Mesenteric fat pad (tissue), 1 donor: ENCODE data around the gene HARS1. TPM values are rescaled to one million over a fixed set of nuclear protein-coding genes. Genes with fewer than 3 reads are reported as not detected.
"Not testable (repeated sequence)": the region's sequence is repeated elsewhere in the genome, so short reads cannot be mapped to it uniquely, and the experiment has no call there.

Source experiments
- DNase-seq: peaks from one replicate; pipeline ENCODE4 v3.0.0-alpha.2; 2020; ENCODE audit warnings: low spot score
- microRNA-seq: library from miRNA; unstranded; fragments of <30 nt; microRNA quantifications from one replicate; pipeline ENCODE4 v1.2.0, GENCODE V29; 2020; ENCODE audit warnings: borderline number of aligned reads
- total RNA-seq: library from RNA; stranded (reverse); fragmentation: NEBNext Ultra II Directional; extraction: Animal tissue kit (Norgen Biotek cat#: 25700); gene quantifications from one replicate; pipeline ENCODE4 v1.2.1, GENCODE V29; 2021
- donor health status: DM: yes; HTN: yes; CAD: no.

The HARS1 gene
- total RNA-seq, 1 donor from 2014 or later: 50.7 TPM

DNA sequence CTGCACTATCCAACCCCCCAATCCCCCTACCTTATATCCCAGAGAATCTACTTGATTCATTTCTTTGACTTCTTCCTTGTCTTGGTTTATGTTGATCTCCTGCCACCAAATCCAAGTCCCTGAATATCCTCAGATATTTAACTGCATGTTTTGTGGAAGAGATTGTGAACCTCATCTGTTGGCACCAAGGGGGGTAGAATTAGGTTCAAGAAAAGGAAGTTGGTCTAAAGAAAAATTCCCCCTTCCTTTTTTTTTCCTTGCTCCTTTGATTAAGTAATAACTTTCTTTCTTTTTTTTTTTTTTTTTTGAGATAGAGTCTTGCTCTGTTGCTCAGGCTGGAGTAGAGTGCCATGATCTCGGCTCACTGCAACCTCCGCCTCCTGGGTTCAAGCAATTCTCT is 57.7 kb downstream of the HARS1 start:
- DNase-seq: no peak

DNA sequence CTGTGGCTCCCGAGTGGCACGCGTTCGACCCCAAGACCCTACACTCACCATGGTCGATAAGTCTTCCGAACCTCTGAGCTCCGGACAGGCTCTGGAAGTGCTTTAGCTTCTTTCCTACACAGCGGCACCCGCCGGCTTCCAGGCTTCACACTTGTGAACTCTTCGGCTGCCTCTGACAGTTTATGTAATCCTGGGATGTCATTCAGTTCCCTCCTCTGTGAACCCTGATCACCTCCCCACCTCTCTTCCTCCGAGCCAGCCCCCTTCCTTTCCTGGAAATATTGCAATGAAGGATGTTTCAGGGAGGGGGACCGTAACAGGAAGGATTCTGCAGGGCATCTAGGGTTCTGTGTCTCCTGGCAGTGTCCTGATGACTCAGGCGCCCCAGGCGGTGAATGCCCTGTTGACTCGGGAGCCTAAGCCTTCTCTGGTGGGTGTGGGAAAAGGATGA is 58.1 kb downstream of the HARS1 start, which contains the start of gene CD14:
TSS of gene CD14 (minus strand) at position 155 of the 451 bp plus-strand sequence. CDS start at position 51, 104 bp downstream.
- DNase-seq: no peak

- no peak for DNase-seq
Observed at GRCh38 chr5:140632366-140633020, 58.7 kb downstream of the HARS1 start.

- no peak for DNase-seq
Observed at GRCh38 chr5:140631831-140632365, 59.3 kb downstream of the HARS1 start.

- no peak for DNase-seq
Observed at GRCh38 chr5:140631036-140631417, 60.1 kb downstream of the HARS1 start.

DNA sequence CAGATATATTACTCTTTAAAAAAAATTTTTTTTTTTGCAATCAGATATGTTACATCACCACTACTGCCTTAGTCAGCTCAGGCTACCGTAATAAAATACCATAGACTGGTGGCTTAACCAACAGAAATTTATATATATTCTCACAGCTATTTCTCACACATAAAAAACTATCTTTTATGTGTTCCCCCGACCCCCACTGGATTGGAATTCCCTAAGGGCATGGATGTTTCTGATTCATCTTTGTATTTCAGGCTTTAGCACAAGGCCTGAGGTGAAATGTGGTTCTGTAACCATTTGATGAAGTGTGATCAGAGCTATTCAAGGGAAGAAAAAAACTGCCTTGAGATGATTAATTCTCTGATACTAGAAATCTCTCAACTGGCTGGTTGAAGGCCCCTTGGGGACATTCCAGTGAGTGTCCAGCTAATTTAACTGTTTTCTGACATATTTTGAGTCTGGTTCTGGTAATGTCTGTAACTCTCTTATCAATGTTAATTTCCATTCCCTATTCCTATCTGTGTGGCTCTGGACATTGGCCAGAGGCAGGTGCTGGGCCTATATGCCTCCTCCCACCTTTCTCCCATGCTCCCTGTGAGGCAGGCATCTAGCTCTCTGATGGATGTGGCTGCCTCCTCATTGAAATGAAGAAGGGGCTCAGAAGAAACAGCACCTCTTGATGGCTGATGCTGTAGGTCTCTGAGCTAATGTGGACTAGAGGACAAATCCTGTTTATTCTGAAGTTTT is 60.7 kb downstream of the HARS1 start:
- DNase-seq: no peak

- no peak for DNase-seq
Observed at GRCh38 chr5:140628711-140629110, 62.5 kb downstream of the HARS1 start.

GRCh38 chr5:140627972-140628371 is 63.2 kb downstream of the HARS1 start:
- no peak for DNase-seq

GRCh38 chr5:140624886-140625285 is 66.3 kb downstream of the HARS1 start:
- DNase-seq: not testable (repeated sequence)

Small RNAs within 50 kb of the gene (microRNA-seq; reads per million reads assigned to microRNA genes)
- not detected for gene MIR3655

Other genes with a start within 250 kb of the HARS1 start
- 22.5 TPM for gene EIF4EBP3, start 143.7 kb downstream of the HARS1 start, total RNA-seq
- 34.4 TPM for gene SRA1, start 133.9 kb downstream of the HARS1 start, total RNA-seq
- gene APBB3, start 126.8 kb downstream of the HARS1 start, total RNA-seq: 21.5 TPM
- gene SLC35A4, start 126.5 kb downstream of the HARS1 start, total RNA-seq: 71.9 TPM
- gene CD14, start 58.2 kb downstream of the HARS1 start, total RNA-seq: 224 TPM
- 9.6 TPM for gene TMCO6, start 51.9 kb downstream of the HARS1 start, total RNA-seq
- gene NDUFA2, start 43.7 kb downstream of the HARS1 start, total RNA-seq: 57.3 TPM
- 66.4 TPM for gene IK, start 43.5 kb downstream of the HARS1 start, total RNA-seq
- gene WDR55, start 26.5 kb downstream of the HARS1 start, total RNA-seq: 23.4 TPM
- gene DND1, start 17.8 kb downstream of the HARS1 start, total RNA-seq: 1.00 TPM
- 15.9 TPM for gene HARS2, start 85 bp upstream of the HARS1 start, total RNA-seq
- gene ZMAT2, start 9.1 kb upstream of the HARS1 start, total RNA-seq: 37.9 TPM
- gene PCDHA1, start 94.8 kb upstream of the HARS1 start, total RNA-seq: not detected
- gene PCDHA2, start 103.5 kb upstream of the HARS1 start, total RNA-seq: not detected
- 0.29 TPM for gene PCDHA3, start 109.7 kb upstream of the HARS1 start, total RNA-seq
- gene PCDHA4, start 115.7 kb upstream of the HARS1 start, total RNA-seq: 0.32 TPM
- gene PCDHA5, start 130.2 kb upstream of the HARS1 start, total RNA-seq: 0.10 TPM
- 0.32 TPM for gene PCDHA6, start 136.6 kb upstream of the HARS1 start, total RNA-seq
- gene PCDHA7, start 142.9 kb upstream of the HARS1 start, total RNA-seq: 0.22 TPM
- 0.19 TPM for gene PCDHA8, start 149.8 kb upstream of the HARS1 start, total RNA-seq
- gene PCDHA9, start 157.0 kb upstream of the HARS1 start, total RNA-seq: 0.22 TPM
- gene PCDHA10, start 164.5 kb upstream of the HARS1 start, total RNA-seq: 1.8 TPM
- gene PCDHA11, start 177.6 kb upstream of the HARS1 start, total RNA-seq: 0.26 TPM
- gene PCDHA12, start 183.9 kb upstream of the HARS1 start, total RNA-seq: 0.29 TPM
- gene PCDHA13, start 190.8 kb upstream of the HARS1 start, total RNA-seq: 0.58 TPM
- 0.61 TPM for gene PCDHAC1, start 234.9 kb upstream of the HARS1 start, total RNA-seq